H1 (cell line): Measurements from ENCODE around the gene CCR9.

Experiments used
- EZH2 ChIP-seq: fragments of 200-600 bp; sonication (generic); IDR thresholded peaks from 2 replicates; pipeline ENCODE4 v1.7.1; 2012; ENCODE audit warnings: low read depth, mild to moderate bottlenecking, moderate library complexity, low read length, inconsistent platforms; ENCODE audit not compliant: severe bottlenecking
- JUND ChIP-seq: IDR thresholded peaks from 2 replicates; pipeline ENCODE4 v1.6.1; 2011; ENCODE audit warnings: mild to moderate bottlenecking, improper control_type of control experiment, low read length
- POLR2A ChIP-seq, 2 experiments: IDR thresholded peaks; 1 replicate in 1 of 2; 2 replicates in 1 of 2; pipeline ENCODE4 v1.6.1; 2011; ENCODE audit warnings: low read depth in 2 of 2, low read length in 2 of 2, mild to moderate bottlenecking in 2 of 2; ENCODE audit errors: control extremely low read depth in 1 of 2
- TEAD4 ChIP-seq: IDR thresholded peaks from 2 replicates; pipeline ENCODE4 v1.6.1; 2012; ENCODE audit warnings: low read depth, low read length, inconsistent platforms, mixed read lengths
- TF ChIP-seq, protein P1 (sequence below), 3 experiments: IDR thresholded peaks; 1 replicate in 2 of 3; 2 replicates in 1 of 3; pipeline versions ENCODE4 v1.5.1 to v1.6.1; 2011; ENCODE audit warnings: low read length in 3 of 3, mild to moderate bottlenecking in 3 of 3, inconsistent platforms in 2 of 3, low read depth in 1 of 3, moderate library complexity in 1 of 3; ENCODE audit not compliant: insufficient read depth in 1 of 3; ENCODE audit errors: control extremely low read depth in 1 of 3

DNA sequence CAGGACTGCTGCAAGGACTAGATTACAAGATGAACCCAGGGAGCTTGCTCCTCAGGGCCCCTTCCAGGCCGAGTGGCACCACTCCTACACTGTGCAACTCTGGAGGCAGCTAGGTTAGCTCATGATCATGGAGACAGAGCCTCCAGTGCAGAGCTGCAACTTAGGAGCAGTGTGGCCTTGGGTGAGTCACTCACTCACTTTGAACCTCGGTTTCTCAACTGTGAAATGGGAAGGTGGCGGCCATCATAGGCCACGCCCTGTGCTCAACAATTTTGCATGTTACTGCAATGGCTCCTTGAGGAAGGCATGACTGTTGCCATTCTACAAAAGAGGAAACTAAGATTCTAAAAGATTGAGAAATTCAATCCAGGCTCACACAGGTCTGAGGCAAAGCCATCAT is 45.8 kb downstream of the CCR9 start:
- TF ChIP-seq POLR2A (IDR thresholded peaks at IDR 0.05; ENCODE audit: control extremely low read depth in 1 of 2, low read depth in 2 of 2, low read length in 2 of 2) = no peak
- TF ChIP-seq JUND = no peak
- TF ChIP-seq TEAD4 = no peak
- TF ChIP-seq, protein P1, sequence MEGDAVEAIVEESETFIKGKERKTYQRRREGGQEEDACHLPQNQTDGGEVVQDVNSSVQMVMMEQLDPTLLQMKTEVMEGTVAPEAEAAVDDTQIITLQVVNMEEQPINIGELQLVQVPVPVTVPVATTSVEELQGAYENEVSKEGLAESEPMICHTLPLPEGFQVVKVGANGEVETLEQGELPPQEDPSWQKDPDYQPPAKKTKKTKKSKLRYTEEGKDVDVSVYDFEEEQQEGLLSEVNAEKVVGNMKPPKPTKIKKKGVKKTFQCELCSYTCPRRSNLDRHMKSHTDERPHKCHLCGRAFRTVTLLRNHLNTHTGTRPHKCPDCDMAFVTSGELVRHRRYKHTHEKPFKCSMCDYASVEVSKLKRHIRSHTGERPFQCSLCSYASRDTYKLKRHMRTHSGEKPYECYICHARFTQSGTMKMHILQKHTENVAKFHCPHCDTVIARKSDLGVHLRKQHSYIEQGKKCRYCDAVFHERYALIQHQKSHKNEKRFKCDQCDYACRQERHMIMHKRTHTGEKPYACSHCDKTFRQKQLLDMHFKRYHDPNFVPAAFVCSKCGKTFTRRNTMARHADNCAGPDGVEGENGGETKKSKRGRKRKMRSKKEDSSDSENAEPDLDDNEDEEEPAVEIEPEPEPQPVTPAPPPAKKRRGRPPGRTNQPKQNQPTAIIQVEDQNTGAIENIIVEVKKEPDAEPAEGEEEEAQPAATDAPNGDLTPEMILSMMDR (IDR thresholded peaks at IDR 0.05; ENCODE audit: control extremely low read depth in 1 of 3, insufficient read depth in 1 of 3, low read depth in 1 of 3, low read length in 3 of 3) = no peak
- no peak for TF ChIP-seq EZH2
